ENCODE results near the gene NDEL1. TPM values are rescaled to one million over a fixed set of nuclear protein-coding genes. Genes with fewer than 3 reads are reported as not detected.

Gene NDEL1
- total and polyA plus RNA-seq, 4 donors: 15.3 to 52.3 (median 35.4) TPM

DNA sequence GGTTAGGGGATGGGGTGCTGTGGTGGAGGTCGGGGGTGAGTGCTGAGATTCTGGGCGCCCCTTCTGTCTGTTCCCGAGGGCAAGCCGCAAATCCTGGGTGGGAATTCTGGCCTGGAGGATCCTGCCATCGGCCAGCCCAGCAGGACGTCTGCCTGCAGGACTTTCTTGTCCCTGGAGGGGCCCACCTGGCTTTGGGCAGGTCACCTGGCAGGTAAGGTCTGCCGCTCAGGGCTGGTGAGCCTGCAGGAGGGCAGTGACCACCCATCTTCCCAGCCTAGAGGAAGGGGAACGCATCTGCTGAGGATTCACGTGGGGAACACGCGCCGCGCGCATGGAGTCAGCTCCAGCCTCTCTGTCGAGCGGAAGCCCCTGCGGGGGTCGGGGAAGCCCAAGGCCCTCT lies 43.4 kb upstream of the NDEL1 start:
- Histone ChIP-seq H3K9ac (ENCODE audit: low read depth in 1 of 2, low read length in 2 of 2) (no peak overlapping the region), H3K4me1 (ENCODE audit: control insufficient read depth in 4 of 4, insufficient read depth in 4 of 4, low read length in 3 of 4) (no peaks in the 10 kb centered on the region), H3K27ac (ENCODE audit: low read depth in 1 of 2, low read length in 2 of 2) (no peak overlapping the region), H3K36me3 (ENCODE audit: control insufficient read depth in 4 of 4, insufficient read depth in 3 of 4, low read depth in 1 of 4, low read length in 3 of 4) (no peaks in the 10 kb centered on the region), H3K27me3 (ENCODE audit: control insufficient read depth in 4 of 4, insufficient read depth in 4 of 4, low read length in 3 of 4) (peaks cover 0 to 3% (median 1%) of the 10 kb centered on the region in 4 donors), H3K9me3 (ENCODE audit: control insufficient read depth in 4 of 4, low read length in 3 of 4) (no peaks in the 10 kb centered on the region), H3K4me3 (ENCODE audit: low read depth in 1 of 3, low read length in 3 of 3) (no peak overlapping the region)
- TF ChIP-seq HNF4A (conservative IDR thresholded peaks at IDR 0.05): no peak
- TF ChIP-seq, protein P1, sequence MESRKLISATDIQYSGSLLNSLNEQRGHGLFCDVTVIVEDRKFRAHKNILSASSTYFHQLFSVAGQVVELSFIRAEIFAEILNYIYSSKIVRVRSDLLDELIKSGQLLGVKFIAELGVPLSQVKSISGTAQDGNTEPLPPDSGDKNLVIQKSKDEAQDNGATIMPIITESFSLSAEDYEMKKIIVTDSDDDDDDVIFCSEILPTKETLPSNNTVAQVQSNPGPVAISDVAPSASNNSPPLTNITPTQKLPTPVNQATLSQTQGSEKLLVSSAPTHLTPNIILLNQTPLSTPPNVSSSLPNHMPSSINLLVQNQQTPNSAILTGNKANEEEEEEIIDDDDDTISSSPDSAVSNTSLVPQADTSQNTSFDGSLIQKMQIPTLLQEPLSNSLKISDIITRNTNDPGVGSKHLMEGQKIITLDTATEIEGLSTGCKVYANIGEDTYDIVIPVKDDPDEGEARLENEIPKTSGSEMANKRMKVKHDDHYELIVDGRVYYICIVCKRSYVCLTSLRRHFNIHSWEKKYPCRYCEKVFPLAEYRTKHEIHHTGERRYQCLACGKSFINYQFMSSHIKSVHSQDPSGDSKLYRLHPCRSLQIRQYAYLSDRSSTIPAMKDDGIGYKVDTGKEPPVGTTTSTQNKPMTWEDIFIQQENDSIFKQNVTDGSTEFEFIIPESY (IDR thresholded peaks at IDR 0.05): no peak
- no peak for TF ChIP-seq CTCF (IDR thresholded peaks at IDR 0.05; ENCODE audit: low read depth, low read length, missing input control)
- no peak for TF ChIP-seq TAF1 (conservative IDR thresholded peaks at IDR 0.05)
- no peak for TF ChIP-seq FOXA1 (IDR thresholded peaks at IDR 0.05)
- TF ChIP-seq SP1 (IDR thresholded peaks at IDR 0.05): no peak
- no peak for TF ChIP-seq GABPA (IDR thresholded peaks at IDR 0.05 in 1 of 2, conservative IDR thresholded peaks at IDR 0.05 in 1 of 2)
- no peak for TF ChIP-seq FOXA2 (IDR thresholded peaks at IDR 0.05)
- no peak for TF ChIP-seq RXRA (IDR thresholded peaks at IDR 0.05)
- no peak for TF ChIP-seq EGR1 (IDR thresholded peaks at IDR 0.05; ENCODE audit: low read depth in 2 of 2)
- no peak for TF ChIP-seq RAD21 (IDR thresholded peaks at IDR 0.05)
- WGBS: 65% methylated on average over 18 of the region's 18 CpGs
- DNase-seq (ENCODE audit: low spot score): no peak

GRCh38 chr17:8392674-8393469 lies 42.8 kb upstream of the NDEL1 start:
- no peak overlapping the region for H3K4me3 ChIP-seq (ENCODE audit: low read depth in 1 of 3, low read length in 3 of 3)
- no peak for DNase-seq (ENCODE audit: low spot score)
- 81% methylated on average over 46 of the region's 46 CpGs for WGBS
- no peaks in the 10 kb centered on the region for H3K9me3 ChIP-seq (ENCODE audit: control insufficient read depth in 4 of 4, low read length in 3 of 4)
- no peak overlapping the region for H3K9ac ChIP-seq (ENCODE audit: low read depth in 1 of 2, low read length in 2 of 2)
- no peak for TF ChIP-seq GABPA (IDR thresholded peaks at IDR 0.05 in 1 of 2, conservative IDR thresholded peaks at IDR 0.05 in 1 of 2)
- TF ChIP-seq EGR1 (IDR thresholded peaks at IDR 0.05; ENCODE audit: low read depth in 2 of 2): no peak
- no peak for TF ChIP-seq MAX (IDR thresholded peaks at IDR 0.05)
- no peak for TF ChIP-seq TAF1 (conservative IDR thresholded peaks at IDR 0.05)
- TF ChIP-seq REST (IDR thresholded peaks at IDR 0.05): no peak
- no peak for TF ChIP-seq HNF4G (IDR thresholded peaks at IDR 0.05)
- no peak for TF ChIP-seq CTCF (IDR thresholded peaks at IDR 0.05; ENCODE audit: low read depth, low read length, missing input control)
- no peak for TF ChIP-seq JUND (IDR thresholded peaks at IDR 0.05)
- no peak for TF ChIP-seq FOXA1 (IDR thresholded peaks at IDR 0.05)
- TF ChIP-seq YY1 (IDR thresholded peaks at IDR 0.05): no peak
- TF ChIP-seq, protein P1 (IDR thresholded peaks at IDR 0.05): no peak
- TF ChIP-seq NR2F2 (IDR thresholded peaks at IDR 0.05): no peak
- no peak for TF ChIP-seq HNF4A (conservative IDR thresholded peaks at IDR 0.05)
- TF ChIP-seq, protein P2, sequence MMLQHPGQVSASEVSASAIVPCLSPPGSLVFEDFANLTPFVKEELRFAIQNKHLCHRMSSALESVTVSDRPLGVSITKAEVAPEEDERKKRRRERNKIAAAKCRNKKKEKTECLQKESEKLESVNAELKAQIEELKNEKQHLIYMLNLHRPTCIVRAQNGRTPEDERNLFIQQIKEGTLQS (IDR thresholded peaks at IDR 0.05): no peak
- no peak for TF ChIP-seq SP1 (IDR thresholded peaks at IDR 0.05)
- no peak for TF ChIP-seq RAD21 (IDR thresholded peaks at IDR 0.05)
- TF ChIP-seq RXRA (IDR thresholded peaks at IDR 0.05): no peak
- no peak for TF ChIP-seq FOXA2 (IDR thresholded peaks at IDR 0.05)
- H3K27ac ChIP-seq (ENCODE audit: low read depth in 1 of 2, low read length in 2 of 2): no peak overlapping the region
- H3K4me1 ChIP-seq (ENCODE audit: control insufficient read depth in 4 of 4, insufficient read depth in 4 of 4, low read length in 3 of 4): no peaks in the 10 kb centered on the region
- H3K36me3 ChIP-seq (ENCODE audit: control insufficient read depth in 4 of 4, insufficient read depth in 3 of 4, low read depth in 1 of 4, low read length in 3 of 4): no peaks in the 10 kb centered on the region
- H3K27me3 ChIP-seq (ENCODE audit: control insufficient read depth in 4 of 4, insufficient read depth in 4 of 4, low read length in 3 of 4): peaks cover 0 to 6% (median 2%) of the 10 kb centered on the region in 4 donors
